Epidermal melanocyte (primary cell): ENCODE data around the gene SLC13A4.

Source experiments
- DNase-seq: peaks from one replicate; pipeline ENCODE4 v3.0.0; 2011; ENCODE audit warnings: low spot score; ENCODE audit not compliant: insufficient read length

The SLC13A4 gene

GRCh38 chr7:135719688-135720087 is 8.3 kb downstream of the SLC13A4 start:
- no peak for DNase-seq

GRCh38 chr7:135718794-135719437 is 9.1 kb downstream of the SLC13A4 start:
- no peak for DNase-seq

- no peak for DNase-seq
Measured at GRCh38 chr7:135718219-135718618, 9.8 kb downstream of the SLC13A4 start.

- DNase-seq = no peak
Measured at GRCh38 chr7:135717693-135718092, 10.3 kb downstream of the SLC13A4 start.

GRCh38 chr7:135716677-135717238 is 11.2 kb downstream of the SLC13A4 start:
- DNase-seq = no peak

- DNase-seq = no peak
Measured at GRCh38 chr7:135715673-135716072, 12.3 kb downstream of the SLC13A4 start.

DNA sequence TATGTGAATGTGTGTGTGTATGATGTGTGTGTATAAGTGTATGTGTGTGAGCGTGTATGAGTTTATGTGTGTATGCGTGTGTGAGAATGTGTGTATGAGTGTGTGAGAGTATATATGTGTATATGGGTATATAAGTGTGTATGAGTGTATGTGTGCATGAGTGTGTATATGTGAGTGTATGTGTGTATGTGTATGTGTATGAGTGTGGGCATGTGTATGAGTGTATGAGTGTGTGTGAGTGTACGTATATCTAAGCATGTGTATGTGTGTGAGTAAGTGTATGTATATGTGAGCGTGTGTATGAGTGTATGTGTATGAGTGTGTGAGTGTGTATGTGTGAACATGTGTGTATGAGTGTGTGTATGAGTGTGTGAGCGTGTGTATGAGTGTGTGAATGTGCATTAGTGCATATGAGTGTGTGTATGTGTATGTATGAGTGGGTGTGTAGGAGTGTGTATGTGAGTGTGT is 12.9 kb downstream of the SLC13A4 start:
- DNase-seq = no peak

DNA sequence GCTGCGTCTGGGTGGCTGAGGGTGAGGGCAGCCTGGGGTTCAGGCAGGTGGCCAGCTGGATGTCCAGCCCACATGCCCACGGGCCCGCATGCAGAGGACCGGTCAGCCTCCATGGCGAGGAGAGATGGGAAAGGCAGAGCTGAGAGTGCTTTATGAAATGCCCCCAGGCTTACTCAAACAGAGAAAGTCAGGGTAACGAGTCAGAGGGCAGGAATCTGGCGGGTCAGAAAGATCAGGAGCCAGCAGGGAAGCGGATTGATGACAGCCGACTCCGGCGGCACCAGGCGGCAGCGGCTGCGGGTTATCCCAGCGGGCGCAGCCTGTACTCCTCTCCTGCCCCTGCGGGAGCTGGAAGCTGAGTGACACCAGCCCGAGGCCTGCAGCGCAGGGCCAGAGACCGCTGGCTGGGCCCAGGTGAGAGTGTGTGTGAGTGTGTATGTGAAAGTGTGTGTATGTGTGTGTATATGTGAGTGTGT is 13.4 kb downstream of the SLC13A4 start:
- DNase-seq = no peak

DNA sequence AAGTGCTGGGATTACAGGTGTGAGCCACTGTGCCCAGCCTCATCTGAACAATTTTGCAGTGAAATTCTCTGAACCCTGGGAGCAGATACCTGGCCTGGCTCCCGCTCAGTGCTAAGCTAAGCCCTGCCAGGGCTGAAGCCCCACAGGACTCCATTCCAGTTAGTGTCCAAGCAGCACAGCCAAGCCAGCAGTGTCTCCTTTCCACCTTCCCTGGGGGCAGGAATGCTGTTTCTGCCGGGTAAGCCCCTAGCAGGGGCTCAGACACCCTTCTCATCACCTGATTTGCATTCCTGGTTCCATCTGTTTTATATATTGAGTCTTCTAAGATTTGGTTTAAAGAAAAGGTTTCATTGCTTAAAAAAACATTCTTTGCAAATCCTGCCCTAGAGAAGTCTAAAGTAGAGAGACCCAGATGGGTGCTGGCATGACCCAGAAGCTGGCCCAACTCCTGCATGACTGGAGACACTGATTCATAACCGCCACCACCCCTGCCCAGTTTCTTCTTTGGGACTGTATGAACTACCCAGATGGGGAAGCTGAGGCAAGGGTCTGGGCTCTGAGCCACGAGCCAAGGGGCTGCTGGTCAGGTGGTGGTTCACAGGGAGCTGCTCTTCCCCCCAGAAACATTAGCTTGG is 14.0 kb downstream of the SLC13A4 start:
- DNase-seq = no peak

GRCh38 chr7:135712796-135713195 is 15.2 kb downstream of the SLC13A4 start:
- DNase-seq = no peak

DNA sequence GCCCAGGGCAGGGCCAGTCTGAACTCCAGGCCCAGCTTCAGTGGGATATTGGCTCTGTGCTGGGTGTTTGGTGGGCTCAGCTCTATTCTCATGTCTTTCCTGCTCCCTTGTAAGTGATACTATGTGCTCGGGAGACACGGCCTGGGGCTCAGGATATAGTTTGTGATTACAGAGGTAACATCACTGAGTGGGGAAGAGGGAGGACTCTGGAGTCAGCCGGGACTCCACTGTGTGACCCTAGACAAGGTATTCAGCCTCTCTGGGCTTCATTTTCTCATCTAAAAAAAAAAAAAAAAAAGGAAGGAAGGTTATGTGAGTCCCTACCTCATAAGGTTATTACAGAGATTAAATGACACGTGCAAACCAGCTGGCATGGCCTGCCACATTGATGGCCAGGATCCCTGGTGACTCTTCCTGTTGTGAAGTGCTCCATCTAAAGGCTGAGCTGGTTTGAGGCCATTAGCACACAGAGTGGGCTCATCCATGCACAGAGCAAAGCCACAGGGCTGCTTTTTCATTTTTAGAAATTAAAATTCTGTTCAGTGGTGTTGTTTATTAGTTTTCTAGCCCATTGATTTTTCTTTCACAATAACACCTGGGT is 15.7 kb downstream of the SLC13A4 start:
- no peak for DNase-seq

GRCh38 chr7:135711139-135711469 is 16.9 kb downstream of the SLC13A4 start:
- no peak for DNase-seq

- no peak for DNase-seq
Measured at GRCh38 chr7:135710417-135711138, 17.4 kb downstream of the SLC13A4 start.

DNA sequence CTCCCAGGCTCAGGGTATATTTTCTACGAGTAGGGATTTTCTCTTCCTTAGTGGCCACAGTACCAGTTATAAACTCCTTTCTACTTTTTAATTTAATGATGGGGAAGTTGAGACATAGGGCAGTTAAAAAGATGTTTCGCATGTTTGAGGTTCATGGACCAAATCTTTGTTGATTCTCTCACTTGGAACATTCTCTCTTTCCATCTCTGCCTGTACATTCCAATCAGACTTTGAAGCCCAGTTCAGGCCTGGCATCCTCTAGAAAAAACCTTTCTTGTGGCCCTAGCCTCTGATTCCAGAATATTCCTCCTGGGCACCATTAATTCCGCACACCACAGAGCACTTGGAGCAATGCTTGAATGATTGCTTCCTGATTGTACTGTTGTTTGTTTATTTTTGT is 18.5 kb downstream of the SLC13A4 start:
- no peak for DNase-seq

- DNase-seq = no peak
Measured at GRCh38 chr7:135708041-135708440, 19.9 kb downstream of the SLC13A4 start.

DNA sequence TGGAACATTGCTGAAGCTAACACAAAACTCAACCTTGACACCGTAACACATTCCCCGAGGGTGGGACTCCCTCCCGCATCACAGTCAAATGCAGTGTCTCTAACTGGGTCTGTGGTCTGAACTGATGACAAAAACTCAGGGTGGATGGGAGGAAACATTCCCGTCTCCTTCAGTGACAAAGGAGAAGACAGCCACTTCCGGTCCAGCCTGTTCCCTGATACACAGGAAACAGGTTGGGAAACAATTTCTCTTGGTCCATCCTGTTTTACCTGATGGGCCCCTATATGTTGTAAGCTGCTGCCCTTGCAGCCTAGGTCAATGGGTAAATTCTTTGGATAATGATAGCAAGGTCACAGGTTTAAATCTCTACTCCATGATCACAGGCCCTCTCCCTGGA is 20.4 kb downstream of the SLC13A4 start:
- DNase-seq = no peak

GRCh38 chr7:135706858-135707569 is 21.0 kb downstream of the SLC13A4 start:
- no peak for DNase-seq

- no peak for DNase-seq
Measured at GRCh38 chr7:135706038-135706742, 21.8 kb downstream of the SLC13A4 start.

DNA sequence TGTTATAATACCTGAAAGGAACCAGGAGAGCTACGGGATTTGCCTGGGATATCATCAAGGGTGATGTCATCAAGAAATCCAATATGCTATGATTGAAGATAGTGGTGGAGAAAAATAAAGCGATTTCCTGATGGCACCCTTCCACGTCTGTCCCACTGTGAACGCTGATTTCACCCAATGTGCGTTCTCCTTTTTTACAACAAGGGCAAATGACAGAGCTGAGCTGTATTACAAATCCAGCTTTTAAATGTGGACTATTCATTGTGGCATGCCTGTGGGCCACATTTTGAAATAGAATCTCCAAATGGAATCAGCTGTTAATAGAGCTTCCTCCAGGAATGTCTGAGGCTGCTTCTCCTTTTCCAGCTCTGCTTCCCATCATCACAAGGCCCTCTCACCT is 23.3 kb downstream of the SLC13A4 start:
- DNase-seq = no peak

DNA sequence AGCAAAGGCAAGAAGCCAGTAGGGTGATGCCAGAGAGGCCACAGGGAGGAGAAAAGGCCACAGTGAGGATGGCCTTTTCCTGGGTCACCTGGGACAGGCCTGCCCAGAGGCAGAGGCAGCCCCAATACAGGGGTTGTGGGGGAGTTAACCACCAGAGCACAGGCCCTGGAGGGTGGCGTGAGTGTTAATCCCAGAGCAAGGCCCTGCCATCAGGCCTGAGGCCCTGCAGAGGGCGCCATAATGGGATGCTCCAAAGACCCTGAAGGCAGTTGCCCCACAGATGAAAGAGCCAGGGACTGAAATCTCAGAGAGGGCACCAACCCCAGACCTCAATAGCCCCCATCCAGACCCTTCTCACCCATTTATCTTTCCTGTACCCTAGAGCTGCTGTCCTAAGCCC is 23.9 kb downstream of the SLC13A4 start:
- no peak for DNase-seq
